Measurements from ENCODE around the gene DCLK1.

Gene DCLK1

DNA sequence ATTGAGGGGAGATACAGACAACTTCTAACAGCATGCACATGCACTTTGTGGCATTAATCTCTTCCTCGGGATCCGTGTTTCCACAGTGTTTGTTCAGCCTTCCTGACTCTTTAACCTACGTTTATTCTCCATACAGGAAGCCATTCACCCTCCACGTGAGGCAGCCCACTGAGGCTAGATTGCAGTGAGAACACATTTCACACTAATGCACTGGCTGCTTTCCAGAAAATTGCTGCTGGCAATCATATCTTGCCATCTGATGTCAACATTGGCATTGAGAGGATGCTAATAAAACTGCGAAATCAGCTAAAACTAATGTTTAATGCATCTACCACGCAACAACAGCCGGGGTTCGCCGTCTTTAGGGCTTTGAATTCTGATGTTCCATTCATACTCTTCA, 30.0 kb downstream of the DCLK1 start:
- Histone ChIP-seq H2AFZ (ENCODE audit: low read length) (no peak overlapping the region), H3K4me3 (ENCODE audit: low read length, poor library complexity, severe bottlenecking) (no peak overlapping the region), H3K4me1 (ENCODE audit: insufficient read depth, low read length, poor library complexity, severe bottlenecking) (no peaks in the 10 kb centered on the region), H3K27me3 (ENCODE audit: insufficient read depth, low read length, poor library complexity, severe bottlenecking) (no peaks in the 10 kb centered on the region), H3K9me3 (ENCODE audit: insufficient read depth, low read depth, low read length) (no peaks in the 10 kb centered on the region), H4K20me1 (ENCODE audit: insufficient read depth, low read length, poor library complexity, severe bottlenecking) (no peaks in the 10 kb centered on the region), H3K4me2 (ENCODE audit: low read depth, low read length, poor library complexity, severe bottlenecking) (no peak overlapping the region), H3K9me2 (replicated peaks; ENCODE audit: low read depth, low read length) (no peaks in the 10 kb centered on the region), H3K36me3 (ENCODE audit: insufficient read depth, low read length) (no peaks in the 10 kb centered on the region), H3F3A (ENCODE audit: low read depth) (no peaks in the 10 kb centered on the region), H3K79me2 (ENCODE audit: insufficient read depth, low read length) (no peaks in the 10 kb centered on the region), H3K9ac (ENCODE audit: low read depth, low read length, poor library complexity, severe bottlenecking) (no peak overlapping the region)
- TF ChIP-seq, protein P1, sequence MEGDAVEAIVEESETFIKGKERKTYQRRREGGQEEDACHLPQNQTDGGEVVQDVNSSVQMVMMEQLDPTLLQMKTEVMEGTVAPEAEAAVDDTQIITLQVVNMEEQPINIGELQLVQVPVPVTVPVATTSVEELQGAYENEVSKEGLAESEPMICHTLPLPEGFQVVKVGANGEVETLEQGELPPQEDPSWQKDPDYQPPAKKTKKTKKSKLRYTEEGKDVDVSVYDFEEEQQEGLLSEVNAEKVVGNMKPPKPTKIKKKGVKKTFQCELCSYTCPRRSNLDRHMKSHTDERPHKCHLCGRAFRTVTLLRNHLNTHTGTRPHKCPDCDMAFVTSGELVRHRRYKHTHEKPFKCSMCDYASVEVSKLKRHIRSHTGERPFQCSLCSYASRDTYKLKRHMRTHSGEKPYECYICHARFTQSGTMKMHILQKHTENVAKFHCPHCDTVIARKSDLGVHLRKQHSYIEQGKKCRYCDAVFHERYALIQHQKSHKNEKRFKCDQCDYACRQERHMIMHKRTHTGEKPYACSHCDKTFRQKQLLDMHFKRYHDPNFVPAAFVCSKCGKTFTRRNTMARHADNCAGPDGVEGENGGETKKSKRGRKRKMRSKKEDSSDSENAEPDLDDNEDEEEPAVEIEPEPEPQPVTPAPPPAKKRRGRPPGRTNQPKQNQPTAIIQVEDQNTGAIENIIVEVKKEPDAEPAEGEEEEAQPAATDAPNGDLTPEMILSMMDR (conservative IDR thresholded peaks at IDR 0.05; ENCODE audit: low read length): no peak
- no peak for TF ChIP-seq EZH2phosphoT487 (IDR thresholded peaks at IDR 0.05; ENCODE audit: borderline replicate concordance)

DNA sequence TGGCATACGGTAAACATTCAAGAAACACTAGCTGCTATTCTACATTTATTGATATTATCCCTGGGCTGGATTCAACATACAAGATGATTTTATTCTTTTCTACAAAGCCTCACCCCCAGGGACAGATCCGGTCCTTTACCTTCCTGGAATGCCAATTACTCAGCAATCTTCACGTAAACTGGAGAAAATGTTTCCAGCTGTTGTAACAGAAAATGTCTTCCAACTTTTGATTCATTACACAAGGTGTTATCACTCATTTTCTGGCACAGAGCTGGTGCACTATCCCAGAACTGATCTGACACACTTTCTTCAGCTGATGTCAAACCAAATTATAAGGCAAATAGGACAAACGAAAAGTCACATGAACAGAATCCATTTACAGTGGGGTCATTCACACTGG, 33.1 kb downstream of the DCLK1 start:
- no peaks in the 10 kb centered on the region for H3K79me2 ChIP-seq (ENCODE audit: insufficient read depth, low read length)
- no peaks in the 10 kb centered on the region for H3K9me2 ChIP-seq (replicated peaks; ENCODE audit: low read depth, low read length)
- no peaks in the 10 kb centered on the region for H3K9me3 ChIP-seq (ENCODE audit: insufficient read depth, low read depth, low read length)
- H3K4me2 ChIP-seq (ENCODE audit: low read depth, low read length, poor library complexity, severe bottlenecking): no peak overlapping the region
- H3K27me3 ChIP-seq (ENCODE audit: insufficient read depth, low read length, poor library complexity, severe bottlenecking): no peaks in the 10 kb centered on the region
- H3K4me1 ChIP-seq (ENCODE audit: insufficient read depth, low read length, poor library complexity, severe bottlenecking): no peaks in the 10 kb centered on the region
- TF ChIP-seq, protein P1 (conservative IDR thresholded peaks at IDR 0.05; ENCODE audit: low read length): no peak
- TF ChIP-seq EZH2phosphoT487 (IDR thresholded peaks at IDR 0.05; ENCODE audit: borderline replicate concordance): no peak
- H3F3A ChIP-seq (ENCODE audit: low read depth): no peaks in the 10 kb centered on the region
- no peaks in the 10 kb centered on the region for H4K20me1 ChIP-seq (ENCODE audit: insufficient read depth, low read length, poor library complexity, severe bottlenecking)
- H3K36me3 ChIP-seq (ENCODE audit: insufficient read depth, low read length): no peaks in the 10 kb centered on the region
- H2AFZ ChIP-seq (ENCODE audit: low read length): no peak overlapping the region
- no peak overlapping the region for H3K4me3 ChIP-seq (ENCODE audit: low read length, poor library complexity, severe bottlenecking)
- no peak overlapping the region for H3K9ac ChIP-seq (ENCODE audit: low read depth, low read length, poor library complexity, severe bottlenecking)

DNA sequence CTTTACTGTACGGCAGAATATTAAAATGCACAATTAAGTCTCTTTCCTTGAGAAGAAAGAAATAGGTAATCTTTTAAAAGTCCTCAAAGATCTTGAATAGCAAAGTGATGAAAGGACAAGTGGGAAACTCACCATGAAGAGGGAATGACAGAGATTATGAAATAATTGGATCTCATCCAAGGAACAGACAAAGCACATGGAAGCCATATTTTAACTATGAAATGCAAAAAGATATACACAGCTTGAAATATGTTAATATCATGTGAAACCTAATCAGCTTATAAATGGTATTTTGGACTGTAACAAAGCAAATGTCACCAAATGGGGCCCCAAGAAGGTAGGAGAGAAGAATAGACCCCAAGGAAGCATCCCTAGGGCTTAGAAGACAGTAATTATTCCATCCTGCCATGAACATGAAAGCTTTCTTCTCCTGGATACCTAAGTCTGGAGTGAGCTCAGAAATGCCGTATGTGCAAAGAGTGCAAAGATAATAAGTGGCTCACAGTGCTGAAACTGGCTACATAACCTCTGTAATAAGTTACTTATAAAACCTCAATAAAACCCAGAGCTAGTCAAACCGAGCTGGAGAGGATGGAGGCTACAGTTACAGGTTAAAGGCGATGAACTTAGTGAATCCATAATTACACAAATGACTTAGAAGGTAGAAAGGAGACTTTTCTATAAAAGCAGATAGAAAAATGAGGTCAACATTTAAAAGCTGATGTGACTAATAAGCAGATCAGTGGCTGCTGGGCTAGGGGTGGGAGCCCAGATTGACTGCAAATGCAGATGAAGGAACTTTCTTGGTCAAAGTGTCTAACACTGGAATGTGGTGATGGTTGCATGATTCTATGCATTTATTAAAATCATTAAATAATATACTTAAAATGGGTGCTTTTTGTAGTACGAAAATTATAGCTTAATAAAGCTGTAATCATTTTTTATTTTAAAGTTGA, 34.4 kb downstream of the DCLK1 start:
- TF ChIP-seq, protein P1 (conservative IDR thresholded peaks at IDR 0.05; ENCODE audit: low read length): no peak
- no peak for TF ChIP-seq EZH2phosphoT487 (IDR thresholded peaks at IDR 0.05; ENCODE audit: borderline replicate concordance)
- H3K4me1 ChIP-seq (ENCODE audit: insufficient read depth, low read length, poor library complexity, severe bottlenecking): no peaks in the 10 kb centered on the region
- H3K79me2 ChIP-seq (ENCODE audit: insufficient read depth, low read length): no peaks in the 10 kb centered on the region
- H3K9me2 ChIP-seq (replicated peaks; ENCODE audit: low read depth, low read length): no peaks in the 10 kb centered on the region
- no peaks in the 10 kb centered on the region for H3K27me3 ChIP-seq (ENCODE audit: insufficient read depth, low read length, poor library complexity, severe bottlenecking)
- no peak overlapping the region for H3K9ac ChIP-seq (ENCODE audit: low read depth, low read length, poor library complexity, severe bottlenecking)
- no peaks in the 10 kb centered on the region for H4K20me1 ChIP-seq (ENCODE audit: insufficient read depth, low read length, poor library complexity, severe bottlenecking)
- H3K4me3 ChIP-seq (ENCODE audit: low read length, poor library complexity, severe bottlenecking): no peak overlapping the region
- H3F3A ChIP-seq (ENCODE audit: low read depth): no peaks in the 10 kb centered on the region
- H2AFZ ChIP-seq (ENCODE audit: low read length): no peak overlapping the region
- H3K36me3 ChIP-seq (ENCODE audit: insufficient read depth, low read length): no peaks in the 10 kb centered on the region
- H3K9me3 ChIP-seq (ENCODE audit: insufficient read depth, low read depth, low read length): no peaks in the 10 kb centered on the region
- H3K4me2 ChIP-seq (ENCODE audit: low read depth, low read length, poor library complexity, severe bottlenecking): no peak overlapping the region

Data from Loucy (cell line).